CD4-positive, alpha-beta T cell treated with Interleukin-10 for 1 hour (primary cell): ENCODE measurements around the gene ITGB7.

Source experiments
- DNase-seq: peaks from one replicate; pipeline ENCODE4 v3.0.0-alpha.2; 2020

The ITGB7 gene

DNA sequence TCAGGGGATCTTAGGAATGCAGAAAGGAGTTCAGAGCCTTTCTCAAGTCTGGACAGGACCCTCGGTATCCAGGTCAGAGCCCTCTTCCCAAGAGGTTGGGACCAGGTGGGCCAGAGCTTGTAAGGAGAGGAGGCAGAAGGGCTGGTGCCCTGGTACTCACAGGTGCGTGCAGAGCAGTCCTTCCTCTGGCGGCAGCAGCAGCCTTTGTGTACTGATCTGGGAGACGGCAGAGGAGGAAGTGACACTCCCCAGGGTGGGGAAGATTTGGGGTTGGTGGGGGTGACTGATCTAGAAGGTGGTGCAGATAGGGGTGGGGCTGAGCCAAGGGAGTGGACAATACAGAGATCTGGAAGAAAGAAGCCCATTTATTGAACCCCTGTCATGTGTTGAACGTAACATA is at the start of gene ITGB7:
Gene ITGB7, minus strand, starts transcription at position 210 of the 400 bp plus-strand sequence. CDS start 6,808 bp downstream, outside the sequence.
- peak; percentile 77 for DNase-seq

DNA sequence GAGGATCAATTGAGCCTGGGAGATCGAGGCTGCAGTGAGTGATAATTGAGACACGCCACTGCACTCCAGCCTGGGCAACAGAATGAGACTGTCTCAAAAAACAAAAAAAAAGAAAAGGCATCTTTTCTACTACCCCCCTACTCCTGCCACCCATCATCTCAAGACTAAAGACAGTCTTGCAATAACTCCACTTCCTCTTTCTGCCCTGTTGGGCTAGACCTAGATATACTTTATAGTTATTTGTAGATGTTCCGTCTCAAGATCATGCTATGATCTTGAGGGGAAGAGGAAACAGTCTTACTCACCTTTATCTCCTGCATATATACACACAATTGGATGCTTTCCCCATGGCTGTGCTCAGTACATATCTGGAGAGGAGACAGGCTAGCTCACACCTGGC is 48.9 kb upstream of the ITGB7 start:
- no peak for DNase-seq

DNA sequence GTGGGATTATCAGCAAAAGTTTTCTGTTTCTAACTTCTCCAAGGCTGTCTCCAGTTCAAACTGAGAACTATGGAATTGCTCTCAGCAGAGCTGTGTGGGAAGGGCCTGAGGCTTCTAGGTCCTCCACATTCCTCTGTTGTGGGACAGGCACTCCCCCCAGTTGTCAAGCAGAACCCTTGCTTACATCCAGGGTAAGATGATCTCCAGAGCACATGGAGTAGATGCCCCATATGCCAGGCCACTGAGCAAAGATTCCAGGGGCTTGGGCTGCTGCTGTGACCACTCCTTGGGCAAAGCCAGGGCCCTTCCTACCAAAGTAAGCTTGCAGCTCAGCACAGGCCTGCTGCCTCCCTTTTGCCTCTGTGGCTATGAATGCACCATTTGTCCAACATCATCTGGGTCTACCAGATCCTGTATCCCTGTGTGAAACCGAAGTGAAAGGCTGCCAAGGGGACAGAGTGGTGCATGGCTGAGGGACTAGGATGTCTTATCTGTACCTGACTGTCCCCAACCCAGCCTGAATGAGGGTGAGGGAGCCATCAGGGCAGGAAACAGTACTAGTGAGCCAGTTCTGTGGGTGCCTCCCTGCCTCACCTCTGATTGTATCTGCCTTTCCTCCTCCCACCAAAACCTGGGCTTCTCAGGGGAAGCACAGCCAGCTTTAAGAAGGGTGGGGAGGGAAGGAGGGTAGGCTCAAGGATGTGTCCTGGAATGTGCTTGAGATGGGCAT is 47.9 kb upstream of the ITGB7 start:
- DNase-seq: no peak

- no peak for DNase-seq
Measured at GRCh38 chr12:53253298-53253697, 46.2 kb upstream of the ITGB7 start.

- DNase-seq: no peak
Measured at GRCh38 chr12:53252349-53252916, 45.4 kb upstream of the ITGB7 start.

GRCh38 chr12:53251477-53252348 is 44.7 kb upstream of the ITGB7 start:
- peak; percentile 75 for DNase-seq

- DNase-seq: no peak
Measured at GRCh38 chr12:53245286-53245685, 38.2 kb upstream of the ITGB7 start.

- DNase-seq: no peak
Measured at GRCh38 chr12:53244337-53244736, 37.3 kb upstream of the ITGB7 start.

- no peak for DNase-seq
Measured at GRCh38 chr12:53241623-53242412, 34.8 kb upstream of the ITGB7 start.

DNA sequence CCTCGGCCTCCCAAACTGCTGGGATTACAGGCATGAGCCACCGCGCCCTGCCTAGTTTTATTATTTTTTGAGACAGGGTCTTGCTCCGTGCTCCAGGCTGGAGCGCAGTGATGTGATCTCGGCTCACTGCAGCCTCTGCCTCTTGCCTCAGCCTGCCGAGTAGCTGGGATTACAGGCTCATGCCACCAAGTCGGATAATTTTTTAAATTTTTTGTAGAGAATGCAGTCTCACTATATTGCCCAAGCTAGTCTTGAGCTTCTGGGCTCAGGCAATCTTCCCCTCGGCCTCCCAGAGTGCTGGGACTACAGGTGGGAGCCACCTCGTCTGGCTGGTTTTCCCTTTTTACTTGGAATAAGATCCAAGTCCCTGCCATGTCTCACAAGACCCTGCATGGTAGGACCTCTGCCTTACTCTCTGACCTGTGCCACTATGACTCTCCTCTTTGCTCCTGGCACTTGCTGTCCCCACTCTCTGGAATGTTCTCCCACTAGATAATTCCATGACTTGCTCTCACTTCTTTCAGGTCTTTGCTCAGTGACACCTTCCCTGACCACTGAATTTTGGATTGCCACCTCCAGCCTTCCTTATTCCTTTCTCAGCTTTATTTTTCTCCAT is 32.7 kb upstream of the ITGB7 start:
- DNase-seq: no peak

GRCh38 chr12:53236443-53237111 is 29.5 kb upstream of the ITGB7 start:
- DNase-seq: peak; percentile 80

DNA sequence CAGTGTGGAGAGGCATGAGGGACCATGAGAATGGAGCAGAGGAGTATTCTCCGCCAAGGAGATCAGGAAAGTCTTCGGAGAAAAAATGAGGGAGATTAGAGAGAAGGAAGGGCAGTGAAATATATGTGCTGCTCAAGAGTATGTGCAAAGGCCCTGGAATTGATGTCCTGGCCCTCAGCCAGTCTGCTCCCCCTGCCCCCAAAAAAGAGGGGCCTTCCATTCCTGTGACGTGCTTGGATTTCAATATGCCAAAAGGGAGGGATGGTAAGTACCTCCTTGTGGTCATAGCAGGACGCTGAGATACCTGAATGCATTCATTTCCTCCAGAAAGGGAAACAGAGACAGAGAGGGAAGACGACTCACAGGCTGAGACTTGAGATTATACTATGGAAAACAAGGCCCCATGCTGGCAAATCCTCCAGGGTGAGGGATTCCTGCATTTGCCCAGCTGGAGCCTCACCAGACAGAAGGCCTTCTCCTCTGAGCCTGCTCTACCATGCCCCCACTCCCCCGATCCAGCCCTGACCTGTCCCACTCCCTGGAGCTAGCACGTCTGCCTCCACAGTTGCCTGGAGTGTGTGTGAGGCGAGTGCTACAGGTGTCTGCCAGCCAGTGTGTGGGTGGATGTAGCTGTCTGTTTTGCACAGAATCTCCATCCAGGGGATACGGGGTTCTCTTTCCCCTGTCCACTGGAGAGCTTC is 28.8 kb upstream of the ITGB7 start:
- DNase-seq: no peak

DNA sequence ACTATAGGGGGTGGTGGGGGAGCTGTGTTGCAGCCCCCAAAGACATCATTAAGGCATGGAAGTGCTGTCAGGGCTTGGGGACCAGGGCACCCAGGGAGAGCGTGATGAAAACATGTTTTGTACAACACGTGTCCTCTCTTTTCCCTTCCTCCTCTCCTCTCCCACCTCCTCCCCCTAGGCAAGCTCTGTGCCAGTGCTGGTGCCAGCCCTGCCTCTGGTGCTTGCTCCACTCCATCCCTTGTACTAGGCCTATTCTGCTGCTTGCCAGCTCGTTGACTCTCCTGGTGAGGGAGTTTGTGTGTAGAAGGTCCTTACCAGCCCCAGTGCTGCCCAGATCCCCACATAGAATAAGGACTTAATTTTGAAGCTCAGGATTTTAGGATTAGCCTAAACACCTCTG is 28.1 kb upstream of the ITGB7 start:
- no peak for DNase-seq

DNA sequence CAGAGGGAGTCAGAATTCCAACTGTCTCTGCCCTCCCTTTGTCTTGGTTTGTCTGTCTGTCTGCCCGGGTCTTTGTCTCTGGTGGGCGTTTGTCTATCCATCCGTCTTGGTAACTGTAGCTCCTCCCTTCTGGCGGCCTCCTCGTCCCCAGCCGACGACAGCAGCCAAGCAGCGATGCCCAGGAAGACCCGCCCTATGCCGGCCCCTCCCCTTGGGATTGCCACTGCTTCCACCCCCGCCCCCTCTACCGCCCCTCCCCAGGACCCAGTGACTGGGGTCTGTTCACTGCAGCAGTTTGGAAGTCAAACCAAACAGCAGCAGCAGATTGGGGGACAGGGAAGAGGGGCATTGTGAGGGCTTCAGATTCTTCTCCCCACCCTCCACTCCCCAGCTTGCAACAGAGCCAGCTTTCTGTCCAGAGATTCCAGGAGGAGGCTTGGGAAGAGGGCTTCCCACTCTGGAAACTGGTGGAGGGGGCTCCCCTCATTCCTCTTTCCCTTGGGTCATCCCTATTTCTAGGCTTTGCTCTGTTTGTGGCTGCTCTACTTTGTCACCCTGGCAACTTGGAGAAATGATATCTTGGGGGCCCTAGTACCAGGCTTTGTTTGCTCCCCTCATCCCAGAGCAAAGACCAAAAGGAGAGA is 27.3 kb upstream of the ITGB7 start:
- DNase-seq: no peak

- DNase-seq: no peak
Measured at GRCh38 chr12:53233671-53234121, 26.6 kb upstream of the ITGB7 start.

- DNase-seq: peak; percentile 59
Measured at GRCh38 chr12:53232646-53233461, 25.8 kb upstream of the ITGB7 start.

GRCh38 chr12:53231921-53232645 is 25.0 kb upstream of the ITGB7 start, which contains the start of gene RARG:
TSS of gene RARG (minus strand) at chr12:53232209. CDS start at chr12:53227545, 4,664 bp downstream.
- peak; percentile 76 for DNase-seq

- no peak for DNase-seq
Measured at GRCh38 chr12:53231671-53231920, 24.5 kb upstream of the ITGB7 start.
